HG03139 (cell line): ENCODE measurements around the gene RNF214.
"Not testable (repeated sequence)": the region's sequence is repeated elsewhere in the genome, so short reads cannot be mapped to it uniquely, and the experiment has no call there.

ENCODE experiments used
- ATAC-seq: cut with Tn5 transposase; IDR thresholded peaks from one replicate; pipeline ENCODE4 v1.9.1; 2021; ENCODE audit not compliant: unreplicated experiment

The RNF214 gene

GRCh38 chr11:117232092-117232878, at the start of gene RNF214:
TSS of gene RNF214 (plus strand) at chr11:117232671. CDS start at chr11:117234273, 1,602 bp downstream.
- ATAC-seq, result peak; percentile 65

DNA sequence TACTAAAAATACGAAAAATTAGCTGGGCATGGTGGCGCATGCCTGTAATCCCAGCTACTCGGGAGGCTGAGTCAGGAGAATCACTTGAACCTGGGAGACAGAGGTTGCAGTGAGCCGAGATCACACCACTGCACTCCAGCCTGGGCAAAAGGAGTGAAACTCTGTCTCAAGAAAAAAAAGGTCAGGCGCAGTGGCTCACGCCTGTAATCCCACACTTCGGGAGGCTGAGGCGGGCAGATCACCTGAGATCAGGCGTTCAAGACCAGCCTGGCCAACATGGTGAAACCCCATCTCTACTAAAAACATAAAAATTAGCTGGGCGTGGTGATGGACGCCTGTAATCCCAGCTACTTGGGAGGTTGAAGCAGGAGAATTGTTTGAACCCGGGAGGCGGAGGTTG, 49.3 kb upstream of the RNF214 start:
- ATAC-seq, result not testable (repeated sequence)

GRCh38 chr11:117183724-117184349, 48.6 kb upstream of the RNF214 start:
- ATAC-seq, result no peak

- no peak for ATAC-seq
Observed at GRCh38 chr11:117185736-117186430, 46.6 kb upstream of the RNF214 start.

GRCh38 chr11:117186431-117186761, 46.1 kb upstream of the RNF214 start:
- ATAC-seq, result no peak

DNA sequence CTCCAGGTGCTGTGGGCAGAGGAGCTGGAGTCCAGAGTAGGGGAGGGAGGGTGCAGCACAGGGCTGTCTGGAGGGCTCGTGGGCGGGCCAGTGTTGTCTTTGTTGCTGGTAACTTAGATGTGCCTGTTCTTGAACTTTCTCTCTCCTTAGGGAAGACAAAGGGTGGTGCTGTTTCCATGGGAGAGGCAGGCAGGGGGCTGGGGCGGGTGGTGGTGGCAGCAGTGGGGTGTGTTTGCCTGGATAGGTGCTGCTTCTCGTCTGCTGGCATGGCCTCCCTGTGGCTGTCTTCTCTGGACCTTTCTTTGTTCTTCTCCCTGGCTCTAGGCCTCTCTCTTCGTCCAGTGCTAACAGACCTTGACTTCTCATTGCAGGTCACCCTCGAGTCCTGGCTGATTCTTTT, 45.5 kb upstream of the RNF214 start:
- ATAC-seq, result no peak

- no peak for ATAC-seq
Observed at GRCh38 chr11:117187428-117187798, 45.1 kb upstream of the RNF214 start.

DNA sequence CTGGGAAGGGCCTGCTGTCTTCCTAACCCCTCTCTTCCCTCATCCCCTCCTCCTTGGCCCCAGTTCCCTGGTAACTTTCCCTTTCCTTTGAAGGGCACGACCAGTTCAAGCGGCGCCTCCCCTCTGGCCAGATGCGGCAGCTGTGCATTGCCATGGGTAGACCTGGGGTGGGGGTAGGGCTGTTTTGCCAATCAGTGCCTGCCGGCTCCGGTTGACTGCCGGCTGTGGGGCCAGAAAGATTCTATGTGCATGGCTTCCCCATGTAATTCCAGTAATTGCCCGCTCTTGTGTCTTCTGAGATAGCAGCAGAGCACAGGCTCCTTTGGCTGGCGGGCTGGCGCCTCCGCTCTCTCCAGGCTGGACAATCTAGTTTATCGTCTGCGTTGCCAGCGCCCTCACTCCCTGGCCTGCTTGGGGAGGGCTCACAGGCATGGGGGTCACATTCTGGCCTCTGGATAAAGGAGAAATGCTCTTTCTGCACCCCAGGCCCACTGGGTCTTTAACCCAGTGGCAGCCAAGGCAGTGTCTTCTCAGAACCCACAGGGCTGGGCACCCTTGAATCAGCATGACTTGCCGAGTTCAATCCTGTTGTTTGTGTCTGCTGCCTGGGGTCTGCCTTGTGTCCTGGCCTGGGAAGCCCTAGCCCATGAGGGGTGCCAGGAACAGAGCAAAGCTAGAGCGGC, 44.5 kb upstream of the RNF214 start:
- ATAC-seq, result no peak

GRCh38 chr11:117188620-117189081, 43.8 kb upstream of the RNF214 start:
- ATAC-seq, result no peak

- no peak for ATAC-seq
Observed at GRCh38 chr11:117189191-117189940, 43.1 kb upstream of the RNF214 start.

DNA sequence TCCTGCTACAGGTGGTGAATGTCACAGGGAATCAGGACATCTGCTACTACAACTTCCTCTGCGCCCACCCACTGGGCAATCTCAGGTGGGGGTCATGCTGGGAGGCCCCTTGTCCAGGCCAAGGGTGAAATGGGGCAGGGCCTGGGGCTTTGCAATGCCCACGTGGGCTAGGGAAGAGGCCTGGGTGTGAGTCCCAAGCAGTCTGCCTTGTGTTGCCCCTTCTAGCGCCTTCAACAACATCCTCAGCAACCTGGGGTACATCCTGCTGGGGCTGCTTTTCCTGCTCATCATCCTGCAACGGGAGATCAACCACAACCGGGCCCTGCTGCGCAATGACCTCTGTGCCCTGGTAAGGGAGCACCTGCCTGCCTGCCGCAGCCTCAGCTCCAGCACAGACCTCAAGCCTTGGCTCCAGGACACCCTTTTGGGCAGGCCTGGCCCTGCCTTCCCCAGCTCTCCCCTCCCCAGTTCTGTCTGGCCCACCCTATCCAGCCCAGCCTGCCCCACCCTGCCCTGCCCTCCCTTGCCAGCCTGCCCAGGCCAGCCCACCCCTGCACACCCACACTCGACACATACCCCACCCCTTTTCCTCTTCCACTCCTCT, 42.4 kb upstream of the RNF214 start:
- no peak for ATAC-seq

DNA sequence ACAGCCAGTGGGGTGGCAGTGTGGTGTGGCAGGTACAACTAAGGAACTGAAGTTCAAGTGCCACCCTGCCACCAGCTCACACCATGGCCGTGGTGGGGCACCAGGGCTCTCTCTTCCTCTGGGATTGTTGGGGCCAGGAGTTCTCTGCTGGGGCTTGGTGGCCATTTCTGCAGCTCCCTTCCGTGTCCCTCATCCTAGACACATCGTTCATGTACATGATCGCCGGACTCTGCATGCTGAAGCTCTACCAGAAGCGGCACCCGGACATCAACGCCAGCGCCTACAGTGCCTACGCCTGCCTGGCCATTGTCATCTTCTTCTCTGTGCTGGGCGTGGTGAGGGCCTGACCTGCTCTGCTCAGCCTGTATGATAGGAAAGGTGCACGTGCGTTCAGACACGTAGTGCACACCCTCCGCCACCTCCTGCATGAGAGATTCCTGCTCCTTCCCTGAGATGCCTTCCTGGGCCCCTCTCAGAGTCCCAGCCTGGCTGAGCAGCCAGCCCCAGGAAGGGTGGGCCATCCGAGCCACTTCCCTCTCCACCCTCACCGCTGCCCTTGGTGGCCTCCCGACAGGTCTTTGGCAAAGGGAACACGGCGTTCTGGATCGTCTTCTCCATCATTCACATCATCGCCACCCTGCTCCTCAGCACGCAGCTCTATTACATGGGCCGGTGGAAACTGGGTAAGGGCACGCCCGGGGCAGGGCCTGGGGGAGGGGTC, 40.6 kb upstream of the RNF214 start:
- no peak for ATAC-seq

- ATAC-seq, result no peak
Observed at GRCh38 chr11:117192401-117192875, 40.0 kb upstream of the RNF214 start.

DNA sequence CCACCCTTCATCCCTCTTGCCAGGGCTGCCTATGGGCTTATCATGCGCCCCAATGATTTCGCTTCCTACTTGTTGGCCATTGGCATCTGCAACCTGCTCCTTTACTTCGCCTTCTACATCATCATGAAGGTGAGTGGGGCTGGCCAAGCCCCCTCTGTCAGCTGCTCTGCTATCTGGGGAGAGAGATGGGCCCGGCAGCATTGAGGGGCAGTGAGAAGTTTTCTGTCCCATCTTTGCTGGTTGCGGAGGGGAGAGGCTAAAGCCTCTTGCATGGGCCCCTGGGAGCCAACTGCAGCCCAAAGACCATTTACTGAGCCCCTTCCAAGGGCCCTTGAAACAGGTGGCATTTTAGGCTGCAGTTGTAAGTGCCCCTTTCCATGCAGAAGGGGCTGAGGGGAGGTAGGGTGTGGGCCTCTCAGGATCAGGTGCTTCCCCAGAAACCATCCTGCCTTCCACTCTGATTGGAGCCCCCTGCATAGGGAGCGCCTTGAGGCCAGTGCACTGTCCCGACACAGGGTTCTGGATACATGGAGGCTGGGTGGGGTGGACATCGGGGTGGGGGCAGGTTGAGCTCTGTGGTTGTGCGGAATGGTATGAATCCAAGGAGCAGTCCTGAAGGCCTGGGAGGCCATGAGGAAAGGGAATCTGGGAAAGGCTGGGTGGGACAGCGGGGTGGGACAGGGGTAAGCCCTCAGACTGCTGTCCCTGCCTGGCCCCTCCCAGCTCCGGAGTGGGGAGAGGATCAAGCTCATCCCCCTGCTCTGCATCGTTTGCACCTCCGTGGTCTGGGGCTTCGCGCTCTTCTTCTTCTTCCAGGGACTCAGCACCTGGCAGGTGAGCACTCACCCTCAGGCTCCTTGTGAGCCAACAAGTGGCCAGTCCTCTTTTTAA, 39.1 kb upstream of the RNF214 start:
- no peak for ATAC-seq

DNA sequence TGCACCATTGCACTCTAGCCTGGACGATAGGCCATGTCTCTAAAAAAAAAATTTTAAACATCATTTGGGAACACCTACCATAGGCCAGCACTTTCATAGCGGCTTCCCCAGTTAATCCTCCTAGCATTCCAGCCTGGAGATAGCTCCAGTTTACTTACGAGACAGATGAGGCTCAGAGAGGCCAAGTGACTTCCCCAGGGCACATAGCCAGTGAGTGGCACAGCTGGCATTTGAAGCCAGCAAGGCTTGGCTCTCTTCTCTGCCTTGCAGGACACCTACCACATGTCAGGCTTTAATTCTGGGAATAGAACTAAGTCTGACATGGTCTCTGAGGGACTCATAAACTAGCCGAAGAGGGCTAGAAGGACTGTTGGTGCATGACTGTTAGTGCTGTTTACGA, 38.2 kb upstream of the RNF214 start:
- no peak for ATAC-seq

DNA sequence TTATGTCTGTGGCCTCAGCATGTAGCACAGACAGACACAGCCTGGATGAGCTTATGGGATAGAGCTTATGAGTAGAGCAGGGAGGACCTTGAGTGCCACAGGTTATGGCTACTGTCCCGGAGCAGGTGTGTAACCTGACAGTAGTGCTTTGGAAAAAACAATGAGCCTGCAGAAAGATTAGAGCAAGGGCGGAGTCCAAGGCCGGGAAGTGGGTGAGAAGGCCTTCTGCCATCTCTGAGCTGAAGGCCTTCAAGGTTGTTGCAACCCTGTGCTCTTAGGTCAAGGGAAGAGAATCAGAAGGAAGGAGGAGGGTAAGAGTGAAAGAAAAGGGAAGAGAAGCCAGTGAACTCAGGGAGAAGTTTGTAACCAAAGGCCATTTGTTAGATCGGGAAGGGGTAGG, 37.2 kb upstream of the RNF214 start:
- ATAC-seq, result no peak

- ATAC-seq, result no peak
Observed at GRCh38 chr11:117195761-117196160, 36.7 kb upstream of the RNF214 start.

DNA sequence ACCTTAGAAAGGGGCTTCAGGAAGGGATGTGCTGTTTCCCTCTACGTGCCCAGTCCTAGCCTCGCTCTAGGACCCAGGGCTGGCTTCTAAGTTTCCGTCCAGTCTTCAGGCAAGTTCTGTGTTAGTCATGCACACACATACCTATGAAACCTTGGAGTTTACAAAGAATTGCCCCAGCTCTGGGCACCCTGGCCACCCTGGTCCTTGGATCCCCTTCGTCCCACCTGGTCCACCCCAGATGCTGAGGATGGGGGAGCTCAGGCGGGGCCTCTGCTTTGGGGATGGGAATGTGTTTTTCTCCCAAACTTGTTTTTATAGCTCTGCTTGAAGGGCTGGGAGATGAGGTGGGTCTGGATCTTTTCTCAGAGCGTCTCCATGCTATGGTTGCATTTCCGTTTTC, 35.5 kb upstream of the RNF214 start:
- no peak for ATAC-seq
